HG03097 (cell line): ENCODE measurements around the gene RTKN.

Experiments used
- ATAC-seq: cut with Tn5 transposase; IDR thresholded peaks from one replicate; pipeline ENCODE4 v1.9.1; 2021; ENCODE audit not compliant: unreplicated experiment, low FRiP score

The RTKN gene

GRCh38 chr2:74440378-74441169 lies 1.2 kb downstream of the RTKN start:
- peak; percentile 80 for ATAC-seq

DNA sequence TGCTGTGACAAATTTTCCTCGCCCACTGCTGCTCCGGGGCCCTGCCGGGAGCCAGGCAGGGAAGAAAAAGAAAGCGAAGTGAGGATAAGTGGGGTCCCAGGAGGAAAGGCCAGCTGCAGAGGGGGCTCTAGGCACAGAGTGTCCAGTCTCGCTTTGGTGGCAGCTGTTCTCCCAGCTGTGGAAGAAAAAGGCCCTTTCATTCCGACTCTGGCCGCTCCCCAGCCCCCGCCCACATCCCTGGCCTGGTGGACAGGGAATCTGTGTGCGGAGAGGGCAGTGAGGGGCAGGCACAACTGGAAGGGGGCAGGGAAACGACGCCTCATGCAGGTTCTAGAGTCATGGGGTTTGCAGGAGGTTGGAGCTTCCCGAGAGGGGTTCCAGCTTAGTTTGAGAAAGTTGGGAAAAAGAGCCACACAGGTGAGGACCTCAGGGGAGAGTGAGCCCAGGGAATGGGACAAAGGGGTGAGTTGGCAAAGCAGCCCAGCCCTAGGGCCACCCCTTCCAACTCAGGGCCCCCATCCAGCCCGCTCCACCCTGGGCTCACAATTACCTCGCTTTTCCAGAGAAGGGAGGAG lies 1.8 kb downstream of the RTKN start:
- ATAC-seq = no peak

DNA sequence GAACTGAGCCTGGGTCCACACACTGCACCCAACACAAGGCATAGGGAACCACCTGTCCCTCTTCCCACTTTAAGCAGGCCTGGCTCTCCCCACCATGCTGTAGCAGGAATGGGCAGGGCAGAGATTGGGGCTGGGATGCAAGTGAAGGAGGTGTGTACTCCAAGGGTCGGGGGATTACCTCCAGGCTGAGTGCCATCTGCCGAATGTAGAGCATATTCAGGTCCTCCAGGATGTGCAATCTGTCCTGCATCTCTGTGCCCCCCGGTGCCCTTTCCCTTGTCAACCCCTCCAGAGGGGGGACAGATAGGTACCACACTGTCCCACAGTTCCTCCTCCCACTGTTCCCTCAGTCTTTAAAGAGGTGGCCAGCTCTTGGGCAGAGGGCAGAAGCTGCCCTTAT lies 2.4 kb downstream of the RTKN start:
- no peak for ATAC-seq

GRCh38 chr2:74438248-74438647 lies 3.5 kb downstream of the RTKN start:
- no peak for ATAC-seq

DNA sequence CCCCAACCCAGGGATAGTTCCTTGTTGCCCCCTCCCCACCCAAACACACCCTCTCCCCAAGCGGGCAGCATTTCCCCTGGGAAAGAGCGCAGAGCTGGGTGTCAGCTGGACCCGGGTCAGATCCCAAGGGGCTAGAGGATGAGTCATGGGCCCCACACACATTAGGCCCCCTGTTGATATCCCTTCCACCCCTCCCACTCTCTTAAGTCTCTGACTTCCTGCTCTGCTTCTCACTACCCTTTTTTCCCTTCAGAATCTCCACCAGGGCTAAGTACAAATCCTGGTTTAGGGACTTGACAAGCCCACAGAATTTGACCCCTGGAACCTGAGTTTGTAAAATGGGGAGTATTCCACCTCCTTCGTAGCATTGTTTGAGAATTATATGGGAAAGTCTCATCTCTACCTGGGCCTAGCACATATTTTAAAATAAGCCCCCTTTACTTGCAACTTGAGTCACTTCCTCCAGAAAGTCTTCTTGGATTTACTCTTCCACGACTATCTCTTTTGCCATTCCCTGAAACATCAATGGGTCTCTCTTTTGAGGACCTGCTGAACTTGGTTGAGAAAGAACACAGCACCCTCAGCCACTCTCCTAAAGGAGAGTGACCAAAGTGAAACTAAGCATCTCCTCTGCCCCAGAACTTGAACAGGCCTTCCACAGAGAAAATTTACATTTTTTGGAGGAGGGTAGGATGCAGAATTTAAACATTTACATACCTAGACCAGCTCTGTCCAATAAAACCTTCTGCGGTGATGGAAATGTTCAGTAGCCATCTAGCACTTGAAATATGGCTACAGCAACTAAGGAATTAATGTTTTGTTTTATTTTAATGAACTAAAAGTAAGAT lies 4.7 kb downstream of the RTKN start:
- ATAC-seq = no peak

GRCh38 chr2:74436111-74436805 lies 5.5 kb downstream of the RTKN start:
- no peak for ATAC-seq

- no peak for ATAC-seq
Measured at GRCh38 chr2:74430502-74430901, 11.2 kb downstream of the RTKN start.

GRCh38 chr2:74429487-74430451 lies 12.0 kb downstream of the RTKN start:
- no peak for ATAC-seq

DNA sequence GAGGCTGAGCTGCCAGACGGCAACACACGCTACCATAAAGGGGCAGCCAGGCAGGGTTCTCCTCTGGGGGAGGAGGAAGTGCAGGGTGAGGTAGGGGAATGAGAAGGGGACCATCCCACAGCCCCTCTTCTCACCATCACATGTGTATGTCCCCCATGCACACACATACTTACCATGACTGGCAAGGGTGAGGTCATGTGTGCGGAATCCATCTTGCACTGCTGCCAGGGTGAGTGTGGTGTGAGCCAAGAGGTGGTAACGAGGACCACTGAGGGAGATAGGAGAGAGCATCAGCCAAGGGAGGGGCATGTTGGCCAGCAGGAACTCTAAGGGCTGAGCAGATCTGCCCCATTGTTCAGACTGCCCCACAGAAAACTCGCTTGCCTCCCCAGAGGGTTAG lies 13.1 kb downstream of the RTKN start:
- no peak for ATAC-seq

GRCh38 chr2:74427551-74427950 lies 14.2 kb downstream of the RTKN start:
- no peak for ATAC-seq

DNA sequence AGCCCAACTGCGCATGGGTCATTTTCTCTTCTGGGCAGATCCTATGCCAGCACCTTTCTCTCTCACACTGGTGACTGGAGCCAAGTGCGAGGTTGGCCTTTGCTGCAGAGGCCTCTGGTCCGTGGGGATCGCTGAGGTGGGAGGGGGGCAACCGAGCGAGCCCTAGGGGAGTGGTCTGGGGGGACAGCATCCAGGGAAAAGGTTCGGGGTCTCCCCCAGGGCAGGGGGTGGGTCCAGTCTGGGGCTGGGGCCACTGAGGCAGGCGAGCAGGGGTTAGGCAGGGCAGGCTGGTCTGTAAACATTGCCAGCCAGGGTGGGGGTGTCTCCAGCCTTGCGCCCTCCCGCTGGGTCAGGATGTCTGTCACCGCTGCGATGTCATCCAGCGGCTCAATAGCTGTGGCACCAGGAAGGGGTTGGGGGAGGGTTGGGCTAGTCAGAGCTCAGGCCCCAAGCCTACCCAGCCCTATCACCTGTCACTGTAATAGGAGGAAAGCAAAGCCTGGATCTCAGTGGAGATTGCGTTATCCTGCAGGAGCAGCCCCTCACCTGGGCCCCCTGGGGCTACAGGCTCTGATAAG lies 15.5 kb downstream of the RTKN start:
- ATAC-seq = no peak

DNA sequence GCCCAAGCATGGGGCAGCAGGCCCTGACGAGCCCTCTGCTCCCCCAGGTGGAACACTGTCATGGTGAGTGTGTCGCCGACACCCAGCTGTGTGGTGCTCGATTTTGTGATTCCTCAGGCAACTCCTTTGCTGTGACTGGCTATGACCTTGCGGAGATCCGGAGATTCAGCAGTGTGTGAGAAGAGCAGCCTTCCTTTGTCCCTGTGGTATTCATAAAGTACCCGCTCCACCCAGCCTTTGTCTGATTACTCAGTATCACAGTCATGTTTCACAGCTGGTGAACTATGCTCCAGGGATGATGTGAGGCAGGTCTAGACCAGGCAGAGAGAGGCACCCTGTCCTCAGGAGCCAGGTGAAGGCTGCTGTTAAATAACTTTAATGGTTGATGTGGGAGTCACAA lies 16.2 kb downstream of the RTKN start:
- no peak for ATAC-seq

GRCh38 chr2:74424995-74425406 lies 16.7 kb downstream of the RTKN start:
- ATAC-seq = no peak

DNA sequence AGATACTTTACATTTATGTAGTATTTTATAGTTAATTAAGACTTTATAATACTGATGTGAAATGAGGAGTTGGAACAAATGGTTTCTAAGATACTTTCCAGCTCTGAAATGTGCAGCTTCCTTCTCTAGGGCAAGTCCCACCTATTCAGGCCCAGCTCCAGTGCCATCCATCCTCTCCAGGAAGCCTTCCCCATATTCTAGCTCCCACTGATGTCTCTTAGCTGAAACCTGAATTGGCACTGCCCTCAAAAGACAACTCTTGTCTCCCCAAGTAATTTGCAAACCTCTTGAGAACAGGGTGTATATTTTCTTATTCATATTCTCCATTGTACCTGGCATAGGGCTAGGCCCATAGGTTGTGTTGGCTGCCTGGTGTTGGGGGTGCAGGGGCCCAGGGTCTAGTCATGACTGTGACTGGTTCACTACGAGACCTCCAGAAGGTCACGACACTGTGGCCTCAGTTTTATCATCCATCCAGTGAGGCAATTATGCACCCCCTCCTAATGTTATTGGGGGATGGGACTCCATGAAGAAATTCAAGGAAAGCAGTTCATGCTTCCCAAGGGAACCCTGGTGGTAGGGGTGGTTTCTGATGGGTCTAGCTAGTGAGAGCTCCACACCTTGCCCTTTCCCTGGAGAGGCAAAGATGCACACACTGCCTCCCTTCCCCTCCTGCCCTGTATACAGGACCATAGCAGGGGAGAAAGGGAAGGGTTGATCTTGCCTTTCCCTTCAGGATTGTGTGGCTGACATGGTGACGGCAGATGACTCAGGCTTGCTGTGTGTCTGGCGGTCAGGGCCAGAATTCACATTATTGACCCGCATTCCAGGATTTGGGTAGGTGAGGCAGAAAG lies 17.4 kb downstream of the RTKN start:
- ATAC-seq = no peak

DNA sequence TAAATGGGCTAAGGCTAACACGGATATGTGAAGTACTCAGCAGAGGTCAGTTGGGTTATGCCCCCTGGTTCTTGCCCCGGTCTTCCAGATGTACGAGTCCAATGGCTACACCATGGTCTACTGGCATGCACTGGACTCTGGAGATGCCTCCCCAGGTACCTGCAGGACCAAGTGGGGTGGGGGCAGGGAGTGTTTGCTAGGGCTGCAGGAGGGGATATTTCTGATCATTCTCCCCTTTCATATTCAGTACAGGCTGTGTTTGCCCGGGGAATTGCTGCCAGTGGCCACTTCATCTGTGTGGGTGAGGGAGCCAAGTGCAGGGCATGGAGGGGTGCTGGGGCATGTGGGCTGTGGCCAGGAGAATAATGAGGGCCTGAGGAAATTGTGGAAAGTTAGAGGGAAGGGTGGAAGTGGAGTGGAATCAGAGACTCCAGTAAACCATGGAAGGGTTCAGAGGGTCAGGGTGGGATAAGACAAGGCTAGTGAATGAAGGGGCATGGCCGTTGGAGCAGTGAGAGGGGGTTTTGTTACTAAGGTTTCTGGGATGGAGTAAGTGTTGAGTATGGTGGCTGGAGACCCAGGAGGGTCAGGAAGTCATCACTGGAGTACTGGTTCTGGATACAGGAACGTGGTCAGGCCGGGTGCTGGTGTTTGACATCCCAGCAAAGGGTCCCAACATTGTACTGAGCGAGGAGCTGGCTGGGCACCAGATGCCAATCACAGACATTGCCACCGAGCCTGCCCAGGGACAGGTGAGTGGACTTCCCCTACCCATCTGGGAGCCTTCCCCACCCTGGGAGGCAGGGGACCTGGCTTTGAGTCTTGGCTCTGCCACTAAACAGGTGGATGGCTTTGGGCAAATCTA lies 18.3 kb downstream of the RTKN start:
- no peak for ATAC-seq

DNA sequence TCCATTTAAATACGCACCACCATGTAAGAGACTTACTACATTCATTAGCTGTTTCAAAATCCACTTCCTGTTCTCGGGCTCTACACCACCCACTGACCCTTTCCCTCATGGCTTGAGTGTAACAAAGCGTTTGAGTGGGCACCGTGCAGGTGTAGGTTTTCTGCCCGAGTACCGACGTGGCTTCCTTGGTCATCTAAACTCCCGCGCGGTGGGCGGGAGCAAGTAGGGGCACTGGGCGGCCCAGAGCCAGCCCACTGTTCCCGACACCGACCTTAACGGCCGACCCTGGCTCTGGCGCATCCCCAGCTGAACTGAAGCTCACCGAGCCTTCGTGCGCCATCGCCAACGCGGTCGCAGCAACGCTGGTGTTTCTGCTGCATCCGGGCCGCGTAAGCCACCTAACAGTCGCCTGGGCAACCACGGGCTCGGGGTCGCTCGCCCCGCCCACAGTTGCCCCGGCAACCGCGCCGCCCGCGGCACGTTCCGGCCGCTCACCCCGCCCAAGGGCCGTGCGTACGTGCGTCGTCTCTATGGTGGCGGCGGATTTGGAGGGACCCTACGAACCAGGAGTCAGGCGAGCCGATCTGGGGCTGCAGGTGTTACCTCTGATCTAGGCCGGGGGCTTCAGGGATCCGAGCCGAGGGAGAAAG lies 20.4 kb downstream of the RTKN start, which contains the start of the genes C2orf81 and WDR54:
Gene C2orf81, minus strand, starts transcription at position 399 of the 650 bp plus-strand sequence. Its CDS starts 59 bp downstream, at position 340.
Gene WDR54, plus strand, starts transcription at position 510 of the 650 bp plus-strand sequence. CDS start 424 bp downstream, outside the sequence.
- peak; percentile 79 for ATAC-seq
